Neural progenitor cell (in vitro differentiated cells): ENCODE measurements around the gene CHST5.

Experiments used
- CTCF ChIP-seq: fragments of 200-600 bp; sonication (generic); IDR thresholded peaks from 2 replicates; pipeline ENCODE4 v1.5.1; 2017; ENCODE audit warnings: antibody characterized with exemption, mild to moderate bottlenecking
- EZH2phosphoT487 ChIP-seq: fragments of 200-600 bp; sonication (generic); IDR thresholded peaks from 2 replicates; pipeline ENCODE4 v1.6.1; 2017; ENCODE audit warnings: antibody characterized with exemption

DNA sequence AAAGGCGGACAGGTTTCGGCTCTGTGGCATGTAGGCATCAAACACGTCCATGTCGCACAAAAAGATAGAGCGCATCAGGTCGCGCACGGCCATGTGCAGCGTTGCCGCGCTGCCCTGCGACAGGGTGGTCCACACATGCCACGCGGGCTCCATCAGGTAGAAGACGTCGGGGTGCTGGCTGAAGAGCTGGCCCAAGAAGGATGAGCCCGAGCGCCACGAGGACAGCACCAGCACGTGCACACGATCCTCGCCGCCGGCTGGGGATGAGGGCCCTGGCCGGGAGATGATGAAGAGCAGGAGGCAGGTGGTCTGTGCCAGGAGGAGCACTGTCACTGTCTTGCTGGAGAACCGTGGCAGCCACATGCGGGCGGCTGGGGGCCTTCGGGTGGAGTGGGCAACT is 5.9 kb downstream of the CHST5 start:
- no peak for TF ChIP-seq CTCF
- no peak for TF ChIP-seq EZH2phosphoT487
